Neuronal stem cell (in vitro differentiated cells): ENCODE measurements around the gene AKAP8L.

Source experiments
- DNase-seq: peaks from one replicate; pipeline ENCODE4 v3.0.0-alpha.2; 2013; ENCODE audit warnings: low spot score
- H2AFZ ChIP-seq: one replicate; pipeline ENCODE4 v1.6.1; 2013; ENCODE audit warnings: mild to moderate bottlenecking, low read length, inconsistent platforms
- H2AK5ac ChIP-seq: 2 replicates; pipeline ENCODE4 v1.6.1; 2013; ENCODE audit warnings: low read depth, mild to moderate bottlenecking, inconsistent platforms, low read length, moderate library complexity, mixed read lengths
- H2BK120ac ChIP-seq: 2 replicates; pipeline ENCODE4 v1.6.1; 2013; ENCODE audit warnings: low read depth, mild to moderate bottlenecking, inconsistent platforms, low read length, moderate library complexity, mixed read lengths
- H2BK12ac ChIP-seq: one replicate; pipeline ENCODE4 v1.6.1; 2013; ENCODE audit warnings: low read length, inconsistent platforms
- H2BK15ac ChIP-seq: 2 replicates; pipeline ENCODE4 v1.6.1; 2013; ENCODE audit warnings: mild to moderate bottlenecking, low read length, inconsistent platforms, mixed read lengths
- H2BK5ac ChIP-seq: one replicate; pipeline ENCODE4 v1.6.1; 2013; ENCODE audit warnings: inconsistent platforms, mild to moderate bottlenecking, low read length, moderate library complexity
- H3K14ac ChIP-seq: one replicate; pipeline ENCODE4 v1.6.1; 2013; ENCODE audit warnings: low read length, inconsistent platforms
- H3K18ac ChIP-seq: 2 replicates; pipeline ENCODE4 v1.6.1; 2013; ENCODE audit warnings: low read length, inconsistent platforms
- H3K23ac ChIP-seq: 2 replicates; pipeline ENCODE4 v1.6.1; 2013; ENCODE audit warnings: low read depth, mild to moderate bottlenecking, mixed read lengths, low read length, inconsistent platforms; ENCODE audit not compliant: poor library complexity
- H3K27ac ChIP-seq: replicated peaks from 3 replicates; pipeline ENCODE4 v1.5.1; 2013; ENCODE audit warnings: low read length, inconsistent platforms
- H3K27me3 ChIP-seq, 3 experiments: 2 replicates each; pipeline ENCODE4 v1.6.1; 2013; ENCODE audit warnings: low read length in 3 of 3, mild to moderate bottlenecking in 2 of 3, inconsistent platforms in 1 of 3, low read depth in 1 of 3, mixed read lengths in 1 of 3, moderate library complexity in 1 of 3; ENCODE audit not compliant: control insufficient read depth in 3 of 3, insufficient read depth in 3 of 3
- H3K36me3 ChIP-seq, 2 donors: replicated peaks in 1 of 2; 2 replicates each; pipeline ENCODE4 v1.6.1; 2013; ENCODE audit warnings: low read length in 2 of 2; ENCODE audit not compliant: control insufficient read depth in 2 of 2, insufficient read depth in 2 of 2
- H3K4ac ChIP-seq: 2 replicates; pipeline ENCODE4 v1.6.1; 2013; ENCODE audit warnings: inconsistent platforms, mild to moderate bottlenecking, low read length, moderate library complexity
- H3K4me1 ChIP-seq, 2 donors: 1 replicate in 1 of 2; 2 replicates in 1 of 2; pipeline ENCODE4 v1.6.1; 2013; ENCODE audit warnings: low read length in 2 of 2, low read depth in 1 of 2; ENCODE audit not compliant: control insufficient read depth in 2 of 2, insufficient read depth in 1 of 2
- H3K4me2 ChIP-seq: one replicate; pipeline ENCODE4 v1.6.1; 2013; ENCODE audit warnings: mild to moderate bottlenecking, low read length, inconsistent platforms; ENCODE audit not compliant: insufficient read depth, poor library complexity, severe bottlenecking
- H3K4me3 ChIP-seq, 2 donors: 2 replicates each; pipeline ENCODE4 v1.5.1; 2013; ENCODE audit warnings: low read length in 2 of 2, mild to moderate bottlenecking in 2 of 2, inconsistent platforms in 1 of 2, moderate library complexity in 1 of 2
- H3K79me1 ChIP-seq: one replicate; pipeline ENCODE4 v1.6.1; 2013; ENCODE audit warnings: low read depth, mild to moderate bottlenecking, inconsistent platforms, low read length, moderate library complexity
- H3K9ac ChIP-seq: one replicate; pipeline ENCODE4 v1.6.1; 2013; ENCODE audit warnings: mild to moderate bottlenecking, low read depth, low read length, inconsistent platforms; ENCODE audit not compliant: poor library complexity
- H3K9me3 ChIP-seq, 2 donors: replicated peaks in 1 of 2; 2 replicates each; pipeline versions ENCODE3 to v1.6.1; 2013; ENCODE audit warnings: low read length in 2 of 2, mild to moderate bottlenecking in 2 of 2, inconsistent platforms in 1 of 2, low read depth in 1 of 2, mixed read lengths in 1 of 2, moderate library complexity in 1 of 2; ENCODE audit not compliant: control insufficient read depth in 2 of 2, insufficient read depth in 1 of 2
- H4K8ac ChIP-seq: one replicate; pipeline ENCODE4 v1.6.1; 2013; ENCODE audit warnings: low read depth, mild to moderate bottlenecking, inconsistent platforms, low read length, moderate library complexity
- H4K91ac ChIP-seq: one replicate; pipeline ENCODE4 v1.6.1; 2013; ENCODE audit warnings: low read length, low read depth, mild to moderate bottlenecking, inconsistent platforms; ENCODE audit not compliant: poor library complexity
- WGBS, 2 donors: extraction: QIAGEN DNeasy Blood & Tissue Kit; methylation state at CpG; one replicate each; pipeline ENCODE4 v1.1.7; 2013; ENCODE audit warnings: missing lambda C conversion rate in 2 of 2, mixed read lengths in 1 of 2; ENCODE audit not compliant: insufficient read length in 2 of 2, insufficient replicate concordance in 1 of 2; ENCODE audit errors: extremely low coverage in 2 of 2; 5-methylcytosine and 5-hydroxymethylcytosine counted together

Gene AKAP8L

GRCh38 chr19:15448044-15448777 is 29.4 kb upstream of the AKAP8L start:
- Histone ChIP-seq H3K79me1 (no peaks in the 10 kb centered on the region), H2BK15ac (no peak overlapping the region), H3K4me3 (peak overlapping the region in 1 of 2 donors; percentile 56), H2AK5ac (no peak overlapping the region), H3K9ac (no peak overlapping the region), H2BK120ac (no peak overlapping the region), H2BK5ac (no peak overlapping the region), H3K18ac (no peak overlapping the region), H3K4me2 (no peak overlapping the region), H4K8ac (no peak overlapping the region), H3K23ac (no peak overlapping the region), H3K4ac (no peak overlapping the region), H2AFZ (peak overlapping the region; percentile 90), H3K14ac (no peak overlapping the region), H3K4me1 (peaks cover 11 to 12% of the 10 kb centered on the region in 2 donors), H2BK12ac (no peak overlapping the region), H3K36me3 (peaks cover 0 to 4% of the 10 kb centered on the region in 2 donors), H3K27ac (no peak overlapping the region), H4K91ac (no peak overlapping the region), H3K27me3 (peaks cover 0 to 7% (median 6%) of the 10 kb centered on the region in 3 experiments), H3K9me3 (no peaks in the 10 kb centered on the region)
- DNase-seq = no peak
- no CpG with 5 or more reads among the region's 17 CpGs for WGBS, 2 donors

- Histone ChIP-seq H3K27me3 (no peaks in the 10 kb centered on the region), H2BK5ac (no peak overlapping the region), H3K79me1 (peaks cover 1% of the 10 kb centered on the region), H3K4ac (no peak overlapping the region), H3K4me3 (no peak overlapping the region), H2AK5ac (no peak overlapping the region), H4K91ac (no peak overlapping the region), H2AFZ (no peak overlapping the region), H3K4me2 (no peak overlapping the region), H3K14ac (no peak overlapping the region), H2BK15ac (no peak overlapping the region), H3K23ac (no peak overlapping the region), H2BK12ac (no peak overlapping the region), H3K9me3 (no peaks in the 10 kb centered on the region), H3K27ac (no peak overlapping the region), H4K8ac (no peak overlapping the region), H3K18ac (no peak overlapping the region), H2BK120ac (no peak overlapping the region), H3K9ac (no peak overlapping the region), H3K36me3 (peaks cover 0 to 4% of the 10 kb centered on the region in 2 donors), H3K4me1 (peaks cover 7 to 9% of the 10 kb centered on the region in 2 donors)
- no peak for DNase-seq
- no CpG with 5 or more reads among the region's 4 CpGs for WGBS, 2 donors
Measured at GRCh38 chr19:15447057-15447456, 28.3 kb upstream of the AKAP8L start.

- Histone ChIP-seq H3K4me2 (no peak overlapping the region), H2BK15ac (no peak overlapping the region), H3K79me1 (peaks cover 1% of the 10 kb centered on the region), H3K4ac (no peak overlapping the region), H2BK12ac (no peak overlapping the region), H3K14ac (no peak overlapping the region), H3K23ac (no peak overlapping the region), H2AK5ac (no peak overlapping the region), H3K27me3 (no peaks in the 10 kb centered on the region), H3K36me3 (peaks cover 0 to 4% of the 10 kb centered on the region in 2 donors), H3K9ac (peak overlapping the region; percentile 3), H3K27ac (no peak overlapping the region), H3K4me3 (no peak overlapping the region), H3K4me1 (peaks cover 7% of the 10 kb centered on the region in 2 donors), H4K91ac (no peak overlapping the region), H2AFZ (no peak overlapping the region), H4K8ac (no peak overlapping the region), H3K9me3 (no peaks in the 10 kb centered on the region), H3K18ac (no peak overlapping the region), H2BK5ac (no peak overlapping the region), H2BK120ac (no peak overlapping the region)
- WGBS, 2 donors = no CpG with 5 or more reads among the region's 7 CpGs
- DNase-seq = no peak
Measured at GRCh38 chr19:15445807-15446376, 27.1 kb upstream of the AKAP8L start.

GRCh38 chr19:15445227-15445605 is 26.4 kb upstream of the AKAP8L start:
- no peak overlapping the region for H3K27ac ChIP-seq
- H2BK12ac ChIP-seq = no peak overlapping the region
- H3K18ac ChIP-seq = no peak overlapping the region
- WGBS, 2 donors = no CpG with 5 or more reads among the region's 9 CpGs
- H4K8ac ChIP-seq = no peak overlapping the region
- no peak overlapping the region for H3K4me2 ChIP-seq
- H2BK15ac ChIP-seq = no peak overlapping the region
- DNase-seq = no peak
- H2BK120ac ChIP-seq = no peak overlapping the region
- H3K27me3 ChIP-seq = no peaks in the 10 kb centered on the region
- no peak overlapping the region for H2AFZ ChIP-seq
- H3K4me1 ChIP-seq = peaks cover 7% of the 10 kb centered on the region in 2 donors
- no peak overlapping the region for H2BK5ac ChIP-seq
- H3K36me3 ChIP-seq = peaks cover 0 to 4% of the 10 kb centered on the region in 2 donors
- no peak overlapping the region for H4K91ac ChIP-seq
- no peak overlapping the region for H3K14ac ChIP-seq
- H3K4me3 ChIP-seq = no peak overlapping the region
- H3K9me3 ChIP-seq = no peaks in the 10 kb centered on the region
- peaks cover 1% of the 10 kb centered on the region for H3K79me1 ChIP-seq
- H3K9ac ChIP-seq = no peak overlapping the region
- H3K23ac ChIP-seq = no peak overlapping the region
- H2AK5ac ChIP-seq = no peak overlapping the region
- no peak overlapping the region for H3K4ac ChIP-seq
